ENCODE data around the gene IGF2BP2. TPM values are rescaled to one million over a fixed set of nuclear protein-coding genes. Genes with fewer than 3 reads are reported as not detected.

Gene IGF2BP2
- total and polyA plus RNA-seq, 2 of the 13 experiments (the other 11 are each of a cell fraction or from before 2014, with no cell fraction given) = 6.5 to 46.0 TPM

DNA sequence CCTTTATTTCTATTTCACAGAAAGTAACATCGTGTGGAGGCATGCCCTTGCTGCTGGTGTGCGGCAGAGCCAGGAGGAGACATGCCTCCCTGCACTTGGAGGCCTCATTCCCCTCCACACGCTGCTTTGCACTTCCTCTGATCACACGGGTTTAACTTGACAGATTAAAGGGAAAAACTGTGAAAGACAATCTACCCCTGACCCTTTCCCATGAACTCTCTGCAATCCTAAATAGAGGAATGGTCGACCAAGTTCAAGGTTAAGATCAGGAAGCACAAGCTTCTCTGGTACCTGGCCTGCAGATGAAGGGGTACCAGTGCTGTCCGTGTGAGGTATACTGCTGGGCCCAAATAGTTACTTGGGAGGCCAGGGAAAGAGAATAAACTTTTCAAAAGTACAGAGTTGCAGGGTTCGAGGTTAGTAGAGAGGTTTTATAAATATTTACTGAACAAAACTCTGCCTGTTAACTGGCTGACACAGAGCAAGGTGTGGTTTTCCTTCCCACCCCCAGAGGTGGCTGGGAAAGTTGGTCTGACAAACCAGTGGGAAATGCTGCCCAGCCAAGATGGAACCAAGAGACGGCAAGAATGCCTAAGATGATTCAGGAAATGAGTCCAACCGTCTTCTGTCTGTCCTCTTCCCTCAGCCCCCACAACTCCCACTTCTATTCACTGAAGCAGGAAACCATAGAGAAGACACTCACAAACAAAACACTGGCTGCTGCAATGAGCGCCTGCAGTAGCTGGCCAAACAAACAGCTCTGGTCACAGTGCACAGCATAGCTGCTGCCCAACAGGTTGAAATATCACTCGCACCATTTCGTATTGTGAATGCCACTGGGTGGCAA lies 79.6 kb downstream of the IGF2BP2 start (continued):
- TF ChIP-seq E2F1 (CRISPR knock-in tag; IDR thresholded peaks at IDR 0.05) = no peak
- no peak for TF ChIP-seq ZNF329 (CRISPR knock-in tag; IDR thresholded peaks at IDR 0.05; ENCODE audit: low read depth)
- TF ChIP-seq ZNF772 (CRISPR knock-in tag; IDR thresholded peaks at IDR 0.05) = no peak
- TF ChIP-seq, protein P1, sequence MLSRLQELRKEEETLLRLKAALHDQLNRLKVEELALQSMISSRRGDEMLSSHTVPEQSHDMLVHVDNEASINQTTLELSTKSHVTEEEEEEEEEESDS (CRISPR knock-in tag; IDR thresholded peaks at IDR 0.05; ENCODE audit: borderline replicate concordance) = no peak
- TF ChIP-seq, protein P2, sequence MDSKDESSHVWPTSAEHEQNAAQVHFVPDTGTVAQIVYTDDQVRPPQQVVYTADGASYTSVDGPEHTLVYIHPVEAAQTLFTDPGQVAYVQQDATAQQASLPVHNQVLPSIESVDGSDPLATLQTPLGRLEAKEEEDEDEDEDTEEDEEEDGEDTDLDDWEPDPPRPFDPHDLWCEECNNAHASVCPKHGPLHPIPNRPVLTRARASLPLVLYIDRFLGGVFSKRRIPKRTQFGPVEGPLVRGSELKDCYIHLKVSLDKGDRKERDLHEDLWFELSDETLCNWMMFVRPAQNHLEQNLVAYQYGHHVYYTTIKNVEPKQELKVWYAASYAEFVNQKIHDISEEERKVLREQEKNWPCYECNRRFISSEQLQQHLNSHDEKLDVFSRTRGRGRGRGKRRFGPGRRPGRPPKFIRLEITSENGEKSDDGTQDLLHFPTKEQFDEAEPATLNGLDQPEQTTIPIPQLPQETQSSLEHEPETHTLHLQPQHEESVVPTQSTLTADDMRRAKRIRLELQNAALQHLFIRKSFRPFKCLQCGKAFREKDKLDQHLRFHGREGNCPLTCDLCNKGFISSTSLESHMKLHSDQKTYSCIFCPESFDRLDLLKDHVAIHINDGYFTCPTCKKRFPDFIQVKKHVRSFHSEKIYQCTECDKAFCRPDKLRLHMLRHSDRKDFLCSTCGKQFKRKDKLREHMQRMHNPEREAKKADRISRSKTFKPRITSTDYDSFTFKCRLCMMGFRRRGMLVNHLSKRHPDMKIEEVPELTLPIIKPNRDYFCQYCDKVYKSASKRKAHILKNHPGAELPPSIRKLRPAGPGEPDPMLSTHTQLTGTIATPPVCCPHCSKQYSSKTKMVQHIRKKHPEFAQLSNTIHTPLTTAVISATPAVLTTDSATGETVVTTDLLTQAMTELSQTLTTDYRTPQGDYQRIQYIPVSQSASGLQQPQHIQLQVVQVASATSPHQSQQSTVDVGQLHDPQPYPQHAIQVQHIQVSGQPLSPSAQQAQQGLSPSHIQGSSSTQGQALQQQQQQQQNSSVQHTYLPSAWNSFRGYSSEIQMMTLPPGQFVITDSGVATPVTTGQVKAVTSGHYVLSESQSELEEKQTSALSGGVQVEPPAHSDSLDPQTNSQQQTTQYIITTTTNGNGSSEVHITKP (CRISPR knock-in tag; IDR thresholded peaks at IDR 0.05; ENCODE audit: low read depth) = no peak
- no peak for TF ChIP-seq ZNF713 (CRISPR knock-in tag; IDR thresholded peaks at IDR 0.05)
- TF ChIP-seq ZNF383 (CRISPR knock-in tag; IDR thresholded peaks at IDR 0.05; ENCODE audit: borderline replicate concordance) = no peak
- TF ChIP-seq ZBTB42 (CRISPR knock-in tag; IDR thresholded peaks at IDR 0.05) = no peak
- TF ChIP-seq SRSF1 (optimal IDR thresholded peaks at IDR 0.05; ENCODE audit: low read depth, low read length) = no peak
- TF ChIP-seq ELF3 (CRISPR knock-in tag; IDR thresholded peaks at IDR 0.05) = 0 out of 2 replicates have a peak, but pooled peaks have one; percentile 12
- TF ChIP-seq GABPB1 (CRISPR knock-in tag; IDR thresholded peaks at IDR 0.05) = no peak
- no peak for TF ChIP-seq ZSCAN25 (CRISPR knock-in tag; IDR thresholded peaks at IDR 0.05)
- no peak for TF ChIP-seq CBX2 (IDR thresholded peaks at IDR 0.05; ENCODE audit: low read depth, low read length)
- no peak for TF ChIP-seq CBX2 (CRISPR knock-in tag; IDR thresholded peaks at IDR 0.05; ENCODE audit: low read depth)
- TF ChIP-seq ZFP36 (IDR thresholded peaks at IDR 0.05; ENCODE audit: borderline replicate concordance, low read depth, low read length, partially characterized antibody) = no peak
- 0 out of 2 replicates have a peak, but pooled peaks have one; percentile 36 for TF ChIP-seq HHEX (CRISPR knock-in tag; IDR thresholded peaks at IDR 0.05)
- TF ChIP-seq ZNF256 (CRISPR knock-in tag; conservative IDR thresholded peaks at IDR 0.05) = no peak
- no peak for TF ChIP-seq ZNF160 (CRISPR knock-in tag; IDR thresholded peaks at IDR 0.05)
- no peak for TF ChIP-seq EP300 (IDR thresholded peaks at IDR 0.05; ENCODE audit: low read depth in 2 of 2, low read length in 2 of 2)
- no peak for TF ChIP-seq EP300 (CRISPR knock-in tag; IDR thresholded peaks at IDR 0.05; ENCODE audit: borderline replicate concordance)
- no peak for TF ChIP-seq EZH2 (conservative IDR thresholded peaks at IDR 0.05; ENCODE audit: low read depth, low read length)
- TF ChIP-seq, protein P3, sequence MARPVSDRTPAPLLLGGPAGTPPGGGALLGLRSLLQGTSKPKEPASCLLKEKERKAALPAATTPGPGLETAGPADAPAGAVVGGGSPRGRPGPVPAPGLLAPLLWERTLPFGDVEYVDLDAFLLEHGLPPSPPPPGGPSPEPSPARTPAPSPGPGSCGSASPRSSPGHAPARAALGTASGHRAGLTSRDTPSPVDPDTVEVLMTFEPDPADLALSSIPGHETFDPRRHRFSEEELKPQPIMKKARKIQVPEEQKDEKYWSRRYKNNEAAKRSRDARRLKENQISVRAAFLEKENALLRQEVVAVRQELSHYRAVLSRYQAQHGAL (CRISPR knock-in tag; IDR thresholded peaks at IDR 0.05; ENCODE audit: not compliant biosample characterization) = no peak
